Motor neuron (in vitro differentiated cells): ENCODE measurements around the gene OGFOD2. TPM values are rescaled to one million over a fixed set of nuclear protein-coding genes. Genes with fewer than 3 reads are reported as not detected.

ENCODE experiments used
- ATAC-seq, 8 experiments: fragments of 200-7000 bp; cut with Tn5 transposase; replicated peaks in 6 of 8; 2 replicates each; pipeline ENCODE4 v1.8.0; 2021; ENCODE audit warnings: mild to moderate bottlenecking in 8 of 8, moderate library complexity in 8 of 8
- H3K27ac ChIP-seq, 2 donors: fragments of 250-450 bp; sonication (Bioruptor Pico); 2 replicates each; pipeline ENCODE4 v1.9.0; 2021; ENCODE audit warnings: antibody characterized with exemption in 2 of 2, mild to moderate bottlenecking in 2 of 2, moderate library complexity in 1 of 2
- H3K4me1 ChIP-seq, 2 donors: fragments of 250-450 bp; sonication (Bioruptor Pico); replicated peaks in 1 of 2; 2 replicates each; pipeline ENCODE4 v1.6.1; 2021; ENCODE audit warnings: antibody characterized with exemption in 2 of 2, mild to moderate bottlenecking in 2 of 2, moderate library complexity in 1 of 2
- H3K4me3 ChIP-seq, 5 donors: fragments of 250-450 bp; sonication (Bioruptor Pico); 2 replicates each; pipeline ENCODE4 v1.9.0; 2021; ENCODE audit warnings: antibody characterized with exemption in 5 of 5, mild to moderate bottlenecking in 5 of 5, moderate library complexity in 4 of 5
- WGBS, 10 experiments: fragments of 450-650 bp; shearing (Covaris generic); methylation state at CpG; one replicate each; pipeline ENCODE4 v1.0.0; 2022; 5-methylcytosine and 5-hydroxymethylcytosine counted together
- in situ Hi-C, 9 experiments: fragments of 400-800 bp; cut with MboI; loops; one replicate each; pipeline ENCODE4 v1.15.0; 2021; ENCODE audit warnings: low sequenced_read_pairs in 9 of 9, low pct_unique_long_range_greater_than_20kb in 2 of 9; ENCODE audit not compliant: unreplicated experiment in 9 of 9
- total RNA-seq, 8 experiments: library from RNA; unstranded; fragments of 300-600 nt; gene quantifications; 2 replicates each; pipeline versions ENCODE4 v1.2.3 to v1.2.4, GENCODE V29; 2022

The OGFOD2 gene
- total RNA-seq, 8 experiments from 2014 or later: 7.1 to 17.7 (median 11.9) TPM

GRCh38 chr12:122989225-122989839 lies 14.3 kb downstream of the OGFOD2 start:
- peaks cover 6 to 9% of the 10 kb centered on the region in 2 donors for H3K4me1 ChIP-seq
- peak in 1 of 8 experiments; percentile 33 for ATAC-seq
- no peak overlapping the region for H3K4me3 ChIP-seq
- in situ Hi-C loops: no loop called here
- H3K27ac ChIP-seq: no peak overlapping the region
- WGBS, 10 experiments: 67 to 100% methylated on average over 1 to 4 of the region's 10 CpGs; no CpG with 5 or more reads in 8 of the 10 experiments

GRCh38 chr12:122989874-122990419 lies 14.9 kb downstream of the OGFOD2 start:
- peak in 3 of 8 experiments; percentile 8 to 55 (median 41) for ATAC-seq
- WGBS, 10 experiments: 86 to 100% methylated on average over 2 to 4 of the region's 22 CpGs; no CpG with 5 or more reads in 8 of the 10 experiments
- H3K4me3 ChIP-seq: no peak overlapping the region
- no peak overlapping the region for H3K27ac ChIP-seq
- H3K4me1 ChIP-seq: peaks cover 0 to 2% of the 10 kb centered on the region in 2 donors
- in situ Hi-C loops: no loop called here

GRCh38 chr12:122990561-122990960 lies 15.5 kb downstream of the OGFOD2 start:
- 54 to 100% (median 93%) methylated on average over 1 to 3 of the region's 13 CpGs; no CpG with 5 or more reads in 7 of the 10 experiments for WGBS, 10 experiments
- H3K4me1 ChIP-seq: no peaks in the 10 kb centered on the region
- no peak overlapping the region for H3K27ac ChIP-seq
- no peak for ATAC-seq
- H3K4me3 ChIP-seq: no peak overlapping the region
- in situ Hi-C loops: no loop called here

GRCh38 chr12:122990961-122991622 lies 16.0 kb downstream of the OGFOD2 start:
- Histone ChIP-seq H3K4me1 (no peaks in the 10 kb centered on the region), H3K4me3 (no peak overlapping the region), H3K27ac (no peak overlapping the region)
- WGBS, 10 experiments: 78 to 90% (median 81%) methylated on average over 2 to 7 of the region's 13 CpGs; no CpG with 5 or more reads in 7 of the 10 experiments
- in situ Hi-C loops: no loop called here
- no peak for ATAC-seq

GRCh38 chr12:122991623-122992275 lies 16.7 kb downstream of the OGFOD2 start:
- no peak overlapping the region for H3K4me3 ChIP-seq
- H3K4me1 ChIP-seq: no peaks in the 10 kb centered on the region
- WGBS, 10 experiments: 94% methylated on average over 3 of the region's 27 CpGs; no CpG with 5 or more reads in 9 of the 10 experiments
- in situ Hi-C loops: no loop called here
- H3K27ac ChIP-seq: no peak overlapping the region
- ATAC-seq: no peak

- ATAC-seq: no peak
- no peak overlapping the region for H3K4me3 ChIP-seq
- in situ Hi-C loops: no loop called here
- 41% methylated on average over 11 of the region's 19 CpGs; no CpG with 5 or more reads in 9 of the 10 experiments for WGBS, 10 experiments
- H3K27ac ChIP-seq: no peak overlapping the region
- no peaks in the 10 kb centered on the region for H3K4me1 ChIP-seq
These were observed 17.3 kb downstream of the OGFOD2 start for GRCh38 chr12:122992386-122992785.

- in situ Hi-C loops: no loop called here
- Histone ChIP-seq H3K27ac (no peak overlapping the region), H3K4me3 (no peak overlapping the region), H3K4me1 (no peaks in the 10 kb centered on the region)
- WGBS, 10 experiments: 80 to 100% (median 100%) methylated on average over 2 to 4 of the region's 10 CpGs; no CpG with 5 or more reads in 7 of the 10 experiments
- ATAC-seq: no peak
These were observed 19.2 kb downstream of the OGFOD2 start for GRCh38 chr12:122994140-122994675.

GRCh38 chr12:122994781-122995502 lies 19.9 kb downstream of the OGFOD2 start:
- in situ Hi-C loops: no loop called here
- 68 to 90% methylated on average over 2 to 3 of the region's 13 CpGs; no CpG with 5 or more reads in 8 of the 10 experiments for WGBS, 10 experiments
- Histone ChIP-seq H3K27ac (no peak overlapping the region), H3K4me1 (no peaks in the 10 kb centered on the region), H3K4me3 (no peak overlapping the region)
- ATAC-seq: no peak

GRCh38 chr12:122995503-122996187 lies 20.6 kb downstream of the OGFOD2 start:
- Histone ChIP-seq H3K4me1 (no peaks in the 10 kb centered on the region), H3K4me3 (no peak overlapping the region), H3K27ac (no peak overlapping the region)
- peak in 1 of 8 experiments; percentile 41 for ATAC-seq
- in situ Hi-C loops: no loop called here
- 80 to 100% (median 87%) methylated on average over 1 to 7 of the region's 20 CpGs; no CpG with 5 or more reads in 7 of the 10 experiments for WGBS, 10 experiments

- in situ Hi-C loops: no loop called here
- 50% methylated on average over 1 of the region's 7 CpGs; no CpG with 5 or more reads in 9 of the 10 experiments for WGBS, 10 experiments
- no peak for ATAC-seq
- Histone ChIP-seq H3K27ac (no peak overlapping the region), H3K4me3 (no peak overlapping the region), H3K4me1 (no peaks in the 10 kb centered on the region)
These were observed 21.2 kb downstream of the OGFOD2 start for GRCh38 chr12:122996188-122996601.

GRCh38 chr12:122996621-122997342 lies 21.7 kb downstream of the OGFOD2 start:
- Histone ChIP-seq H3K4me3 (no peak overlapping the region), H3K27ac (no peak overlapping the region), H3K4me1 (no peaks in the 10 kb centered on the region)
- ATAC-seq: no peak
- in situ Hi-C loops: no loop called here
- WGBS, 10 experiments: 93% methylated on average over 5 of the region's 16 CpGs; no CpG with 5 or more reads in 9 of the 10 experiments
